ENCODE results near the gene CHRM5. TPM values are rescaled to one million over a fixed set of nuclear protein-coding genes. Genes with fewer than 3 reads are reported as not detected.

The CHRM5 gene
- total and polyA plus RNA-seq, 2 of the 8 experiments (the other 6 are each of a cell fraction or from before 2014, with no cell fraction given), result not detected

DNA sequence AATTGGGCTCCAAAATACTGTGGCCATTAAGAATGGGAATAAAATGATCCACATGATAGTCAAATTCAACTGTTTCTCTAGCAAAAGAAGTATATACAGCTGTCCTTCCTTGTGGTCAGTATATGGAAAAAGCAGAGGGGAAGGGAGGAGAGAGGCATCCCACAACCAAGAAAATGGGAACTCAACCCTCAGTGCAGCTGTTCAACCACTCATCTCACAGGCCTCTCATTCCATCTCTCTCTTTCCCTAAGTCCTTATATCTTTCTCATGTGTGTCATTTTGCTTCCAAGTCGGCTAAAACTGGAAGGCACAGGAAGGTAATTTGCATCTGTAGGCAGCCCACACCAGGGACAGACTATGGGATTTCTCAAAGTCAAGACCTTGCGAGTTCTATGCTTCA, 43.2 kb downstream of the CHRM5 start:
- 77% methylated on average over 2 of the region's 2 CpGs; no CpG with 5 or more reads in 1 of the 2 experiments for WGBS, 2 experiments (ENCODE audit: extremely low coverage in 1 of 2, insufficient coverage in 1 of 2, insufficient read length in 1 of 2, insufficient replicate concordance in 2 of 2, low coverage in 1 of 2, low lambda C conversion rate in 2 of 2, missing lambda C conversion rate in 1 of 2)
- Histone ChIP-seq H3K56ac (replicated peaks; ENCODE audit: insufficient read length, low read depth, low read length) (no peak overlapping the region), H3K79me1 (ENCODE audit: low read depth, low read length) (no peaks in the 10 kb centered on the region), H3K18ac (ENCODE audit: extremely low read depth, low read length) (no peak overlapping the region), H3K23ac (ENCODE audit: insufficient read length) (no peak overlapping the region), H3K23me2 (ENCODE audit: low read depth, low read length) (no peaks in the 10 kb centered on the region), H3K79me2 (ENCODE audit: control insufficient read depth in 1 of 2, insufficient read depth in 2 of 2, low read length in 2 of 2) (0 out of 4 replicates have a peak, but pooled peaks cover 0 to 3% of the 10 kb centered on the region in 2 experiments), H2BK20ac (ENCODE audit: low read length) (no peak overlapping the region), H3K4me1 (replicated peaks in 1 of 4; ENCODE audit: control insufficient read depth in 3 of 4, insufficient read depth in 4 of 4, low read length in 3 of 4) (0 out of 7 replicates have a peak, but pooled peaks cover 0 to 2% (median 0%) of the 10 kb centered on the region in 4 experiments), H3K9me3 (ENCODE audit: insufficient read depth in 2 of 2, low read depth in 1 of 2, low read length in 1 of 2) (no peaks in the 10 kb centered on the region), H4K20me1 (replicated peaks in 1 of 2; ENCODE audit: control insufficient read depth in 1 of 2, insufficient read depth in 2 of 2, low read length in 2 of 2) (no peaks in the 10 kb centered on the region), H2AFZ (ENCODE audit: low read length) (no peak overlapping the region), H3K4me2 (ENCODE audit: insufficient read depth in 1 of 2, low read depth in 2 of 2, low read length in 2 of 2) (no peak overlapping the region; a peak in 1 of 4 replicates), H3K4ac (replicated peaks; ENCODE audit: insufficient read length, low read depth, low read length) (no peak overlapping the region), H2BK5ac (ENCODE audit: low read depth, low read length) (no peak overlapping the region), H2AK5ac (ENCODE audit: low read depth, low read length) (no peak overlapping the region), H2BK120ac (replicated peaks; ENCODE audit: low read depth, low read length) (no peak overlapping the region), H4K91ac (replicated peaks; ENCODE audit: insufficient read length, low read length) (no peak overlapping the region), H2BK12ac (ENCODE audit: low read depth, low read length) (no peak overlapping the region), H3K4me3 (ENCODE audit: extremely low read depth in 1 of 4, insufficient read depth in 2 of 4, low read depth in 3 of 4, low read length in 4 of 4) (no peak overlapping the region), H3K36me3 (ENCODE audit: control insufficient read depth in 2 of 4, insufficient read depth in 4 of 4, low read length in 3 of 4) (no peaks in the 10 kb centered on the region), H3K14ac (ENCODE audit: insufficient read length) (no peak overlapping the region), H4K5ac (ENCODE audit: insufficient read length, low read depth, low read length) (no peak overlapping the region), H2BK15ac (ENCODE audit: low read length) (no peak overlapping the region), H4K8ac (ENCODE audit: extremely low read depth, insufficient read depth, low read length) (no peak overlapping the region), H3K9ac (replicated peaks in 1 of 4; ENCODE audit: extremely low read depth in 1 of 4, low read depth in 3 of 4, low read length in 3 of 4) (no peak overlapping the region), H3K27me3 (replicated peaks in 1 of 4; ENCODE audit: control insufficient read depth in 3 of 4, extremely low read depth in 1 of 4, insufficient read depth in 3 of 4, low read length in 3 of 4) (no peaks in the 10 kb centered on the region), H3K27ac (ENCODE audit: low read depth, low read length) (no peak overlapping the region)
- FAIRE-seq, result no peak
- POLR2A ChIA-PET (ENCODE audit: partially characterized antibody), result no interaction called here
- DNase-seq (ENCODE audit: low read depth in 1 of 2, low spot score in 2 of 2), result no peak
- CTCF ChIA-PET (ENCODE audit: partially characterized antibody), result no interaction called here
- TF ChIP-seq BCL11A (IDR thresholded peaks at IDR 0.05; ENCODE audit: low read depth in 2 of 2, low read length in 2 of 2) (no peak), HDAC2 (IDR thresholded peaks at IDR 0.05; ENCODE audit: borderline replicate concordance in 1 of 2, low read depth in 2 of 2, low read length in 2 of 2) (no peak), SAP30 (IDR thresholded peaks at IDR 0.05; ENCODE audit: insufficient read depth, insufficient replicate concordance, low read length) (no peak), CEBPB (IDR thresholded peaks at IDR 0.05; ENCODE audit: low read depth, low read length) (no peak), ASH2L (IDR thresholded peaks at IDR 0.05; ENCODE audit: low read length) (no peak), NANOG (IDR thresholded peaks at IDR 0.05; ENCODE audit: insufficient read depth, low read depth, low read length, poor library complexity, severe bottlenecking) (no peak), RNF2 (IDR thresholded peaks at IDR 0.05; ENCODE audit: borderline replicate concordance, low read depth, low read length, missing control alignments, poor library complexity, severe bottlenecking) (no peak), CHD2 (IDR thresholded peaks at IDR 0.05; ENCODE audit: low read length) (no peak), RAD21 (IDR thresholded peaks at IDR 0.05 in 1 of 2, conservative IDR thresholded peaks at IDR 0.05 in 1 of 2; ENCODE audit: low read depth in 2 of 2, low read length in 2 of 2) (no peak)
- TF ChIP-seq, protein P1, sequence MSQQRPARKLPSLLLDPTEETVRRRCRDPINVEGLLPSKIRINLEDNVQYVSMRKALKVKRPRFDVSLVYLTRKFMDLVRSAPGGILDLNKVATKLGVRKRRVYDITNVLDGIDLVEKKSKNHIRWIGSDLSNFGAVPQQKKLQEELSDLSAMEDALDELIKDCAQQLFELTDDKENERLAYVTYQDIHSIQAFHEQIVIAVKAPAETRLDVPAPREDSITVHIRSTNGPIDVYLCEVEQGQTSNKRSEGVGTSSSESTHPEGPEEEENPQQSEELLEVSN (IDR thresholded peaks at IDR 0.05), result no peak
- TF ChIP-seq, protein P2, sequence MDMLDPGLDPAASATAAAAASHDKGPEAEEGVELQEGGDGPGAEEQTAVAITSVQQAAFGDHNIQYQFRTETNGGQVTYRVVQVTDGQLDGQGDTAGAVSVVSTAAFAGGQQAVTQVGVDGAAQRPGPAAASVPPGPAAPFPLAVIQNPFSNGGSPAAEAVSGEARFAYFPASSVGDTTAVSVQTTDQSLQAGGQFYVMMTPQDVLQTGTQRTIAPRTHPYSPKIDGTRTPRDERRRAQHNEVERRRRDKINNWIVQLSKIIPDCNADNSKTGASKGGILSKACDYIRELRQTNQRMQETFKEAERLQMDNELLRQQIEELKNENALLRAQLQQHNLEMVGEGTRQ (IDR thresholded peaks at IDR 0.05; ENCODE audit: low read length), result no peak
